Measurements from ENCODE around the gene SPINK1.

DNA sequence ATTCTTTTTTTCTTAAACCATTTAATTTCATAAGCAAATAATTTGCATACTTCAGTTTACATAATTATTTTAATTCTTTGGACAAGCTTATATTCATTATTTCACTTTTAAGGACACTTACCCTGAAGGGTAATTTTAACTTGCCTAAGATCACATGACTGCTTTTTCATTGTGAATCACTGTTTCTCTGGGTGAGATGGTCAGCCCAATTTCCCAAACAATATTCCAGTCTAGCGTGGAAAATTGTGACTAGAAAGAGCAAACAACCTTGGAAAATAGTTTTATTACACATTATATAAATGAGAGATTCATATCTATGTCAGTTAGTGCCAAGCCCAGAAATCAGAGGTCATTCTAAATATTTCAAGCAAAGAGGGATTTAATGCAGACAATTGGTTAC, 27.5 kb downstream of the SPINK1 start:
- TF ChIP-seq, protein P1, sequence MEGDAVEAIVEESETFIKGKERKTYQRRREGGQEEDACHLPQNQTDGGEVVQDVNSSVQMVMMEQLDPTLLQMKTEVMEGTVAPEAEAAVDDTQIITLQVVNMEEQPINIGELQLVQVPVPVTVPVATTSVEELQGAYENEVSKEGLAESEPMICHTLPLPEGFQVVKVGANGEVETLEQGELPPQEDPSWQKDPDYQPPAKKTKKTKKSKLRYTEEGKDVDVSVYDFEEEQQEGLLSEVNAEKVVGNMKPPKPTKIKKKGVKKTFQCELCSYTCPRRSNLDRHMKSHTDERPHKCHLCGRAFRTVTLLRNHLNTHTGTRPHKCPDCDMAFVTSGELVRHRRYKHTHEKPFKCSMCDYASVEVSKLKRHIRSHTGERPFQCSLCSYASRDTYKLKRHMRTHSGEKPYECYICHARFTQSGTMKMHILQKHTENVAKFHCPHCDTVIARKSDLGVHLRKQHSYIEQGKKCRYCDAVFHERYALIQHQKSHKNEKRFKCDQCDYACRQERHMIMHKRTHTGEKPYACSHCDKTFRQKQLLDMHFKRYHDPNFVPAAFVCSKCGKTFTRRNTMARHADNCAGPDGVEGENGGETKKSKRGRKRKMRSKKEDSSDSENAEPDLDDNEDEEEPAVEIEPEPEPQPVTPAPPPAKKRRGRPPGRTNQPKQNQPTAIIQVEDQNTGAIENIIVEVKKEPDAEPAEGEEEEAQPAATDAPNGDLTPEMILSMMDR (IDR thresholded peaks at IDR 0.05; ENCODE audit: insufficient read depth, low read depth, low read length): no peak
- no peak for TF ChIP-seq EZH2 (IDR thresholded peaks at IDR 0.05; ENCODE audit: insufficient read depth, low read length)

All from astrocyte (in vitro differentiated cells and primary cell).